Cardiac muscle cell (in vitro differentiated cells and primary cell): ENCODE data around the gene GNGT2. TPM values are rescaled to one million over a fixed set of nuclear protein-coding genes. Genes with fewer than 3 reads are reported as not detected.

ENCODE experiments used
- DNase-seq, 2 donors: peaks; one replicate each; pipeline versions ENCODE4 v3.0.0 to v3.0.0-alpha.2; 2010 to 2017; ENCODE audit warnings: low read depth in 1 of 2, low spot score in 1 of 2
- H3K27ac ChIP-seq: fragments of 200-600 bp; sonication (generic); 2 replicates; pipeline ENCODE4 v1.5.1; 2016
- H3K27me3 ChIP-seq: fragments of 200-600 bp; sonication (generic); 2 replicates; pipeline ENCODE4 v1.6.0; 2016; ENCODE audit warnings: control low read depth
- H3K36me3 ChIP-seq: fragments of 200-600 bp; sonication (generic); 2 replicates; pipeline ENCODE4 v1.5.1; 2016; ENCODE audit warnings: control low read depth
- H3K4me1 ChIP-seq: fragments of 200-600 bp; sonication (generic); 2 replicates; pipeline ENCODE4 v1.8.1; 2017; ENCODE audit warnings: low read depth, mild to moderate bottlenecking, mixed run types
- H3K4me3 ChIP-seq: fragments of 200-600 bp; sonication (generic); 2 replicates; pipeline ENCODE4 v1.5.1; 2016; ENCODE audit warnings: mild to moderate bottlenecking
- H3K9me3 ChIP-seq: fragments of 200-600 bp; sonication (generic); 2 replicates; pipeline ENCODE4 v1.5.1; 2017; ENCODE audit warnings: low read depth, mild to moderate bottlenecking, control low read depth
- CTCF ChIP-seq: IDR thresholded peaks from 2 replicates; pipeline ENCODE4 v1.5.1; 2012; ENCODE audit warnings: low read depth, mild to moderate bottlenecking, low read length
- polyA plus RNA-seq: library from polyadenylated mRNA; unstranded; fragments of >200 nt; fragmentation: Nextera tagmentation; extraction: Ambion mirVana; gene quantifications from 2 replicates; pipeline ENCODE4 v1.2.1, GENCODE V29; 2016
- total RNA-seq: library from RNA; depleted of rRNA; stranded (reverse); fragments of >200 nt; gene quantifications from 2 replicates; pipeline ENCODE4 v1.2.3, GENCODE V29; 2016

Gene GNGT2
- total and polyA plus RNA-seq, 2 experiments from 2014 or later: not detected

GRCh38 chr17:49209061-49209571 lies 1.3 kb downstream of the GNGT2 start:
- no peak for DNase-seq
- Histone ChIP-seq H3K9me3 (no peaks in the 10 kb centered on the region), H3K27me3 (peaks cover 5% of the 10 kb centered on the region), H3K4me1 (no peaks in the 10 kb centered on the region), H3K27ac (no peak overlapping the region), H3K36me3 (no peaks in the 10 kb centered on the region), H3K4me3 (no peak overlapping the region)
- TF ChIP-seq CTCF: no peak

GRCh38 chr17:49204516-49204915 lies 5.9 kb downstream of the GNGT2 start:
- Histone ChIP-seq H3K9me3 (no peaks in the 10 kb centered on the region), H3K4me3 (no peak overlapping the region), H3K27me3 (peaks cover 8% of the 10 kb centered on the region), H3K36me3 (no peaks in the 10 kb centered on the region), H3K4me1 (no peaks in the 10 kb centered on the region), H3K27ac (no peak overlapping the region)
- DNase-seq: no peak
- no peak for TF ChIP-seq CTCF

GRCh38 chr17:49203796-49204195 lies 6.6 kb downstream of the GNGT2 start:
- peaks cover 8% of the 10 kb centered on the region for H3K27me3 ChIP-seq
- H3K36me3 ChIP-seq: no peaks in the 10 kb centered on the region
- TF ChIP-seq CTCF: no peak
- no peak for DNase-seq
- H3K9me3 ChIP-seq: no peaks in the 10 kb centered on the region
- H3K4me1 ChIP-seq: no peaks in the 10 kb centered on the region
- H3K4me3 ChIP-seq: no peak overlapping the region
- no peak overlapping the region for H3K27ac ChIP-seq

- Histone ChIP-seq H3K36me3 (no peaks in the 10 kb centered on the region), H3K27me3 (peaks cover 8% of the 10 kb centered on the region), H3K4me1 (no peaks in the 10 kb centered on the region), H3K4me3 (no peak overlapping the region), H3K9me3 (no peaks in the 10 kb centered on the region), H3K27ac (no peak overlapping the region)
- DNase-seq: peak in 1 of 2 donors; percentile 76
- no peak for TF ChIP-seq CTCF
Measured at GRCh38 chr17:49201481-49201927, 8.9 kb downstream of the GNGT2 start.

- no peak for TF ChIP-seq CTCF
- H3K27ac ChIP-seq: no peak overlapping the region
- H3K4me3 ChIP-seq: no peak overlapping the region
- H3K9me3 ChIP-seq: no peaks in the 10 kb centered on the region
- H3K4me1 ChIP-seq: no peaks in the 10 kb centered on the region
- H3K27me3 ChIP-seq: peaks cover 8% of the 10 kb centered on the region
- no peaks in the 10 kb centered on the region for H3K36me3 ChIP-seq
- DNase-seq: no peak
Measured at GRCh38 chr17:49200423-49201083, 9.8 kb downstream of the GNGT2 start.
